Measurements from ENCODE around the gene OPCML.

DNA sequence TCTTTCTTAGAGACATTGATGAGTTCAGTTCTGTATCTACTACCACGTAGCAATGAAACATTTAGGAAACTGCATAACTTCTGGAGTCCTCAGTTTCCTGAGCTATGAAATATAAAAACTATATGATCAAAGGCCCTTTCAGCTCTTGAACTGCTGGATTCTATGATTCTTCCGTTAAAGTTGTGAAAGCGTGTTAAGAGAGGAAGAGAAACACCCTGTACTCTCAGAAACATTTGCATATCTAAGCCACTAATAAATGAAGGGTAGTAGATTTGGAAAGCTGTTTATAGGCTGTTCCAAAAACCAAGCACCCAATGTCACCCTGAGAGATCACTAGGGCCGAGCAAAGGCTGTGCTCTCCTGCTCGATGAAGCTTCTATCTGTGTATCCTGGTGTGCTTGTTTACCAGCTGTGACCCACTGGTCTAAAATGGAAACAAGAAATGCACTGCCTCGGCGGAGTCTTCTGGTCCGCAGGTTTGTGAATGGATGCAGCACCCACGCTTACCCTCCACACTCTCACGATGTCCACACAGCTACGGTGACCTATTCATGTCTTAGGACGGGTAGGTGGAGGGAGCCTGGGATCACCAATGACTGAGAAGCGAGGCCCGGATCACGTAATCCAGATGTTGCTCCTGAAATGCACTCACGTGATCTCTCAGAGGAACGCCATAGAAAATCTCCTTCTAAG is 325.8 kb downstream of the OPCML start:
- no peak for TF ChIP-seq CTCF (conservative IDR thresholded peaks at IDR 0.05; ENCODE audit: low read length)
- no peak for TF ChIP-seq EZH2phosphoT487 (IDR thresholded peaks at IDR 0.05; ENCODE audit: borderline replicate concordance)
